PC-3 (cell line): Measurements from ENCODE around the gene CSTF2T. TPM values are rescaled to one million over a fixed set of nuclear protein-coding genes. Genes with fewer than 3 reads are reported as not detected.
A peak's percentile ranks its signal among the peaks of the same experiment; 100 is the strongest.

Experiments
- ATAC-seq: fragments of 200-7000 bp; cut with Tn5 transposase; 2 replicates; pipeline ENCODE4 v1.9.1; 2020; ENCODE audit warnings: mild to moderate bottlenecking, moderate library complexity
- BruUV-seq: library from RNA; stranded (reverse); fragments of 400-500 nt; replicated peaks from 2 replicates; lab custom pipeline; 2021; lab: Mats Ljungman, UMichigan
- CTCF ChIA-PET: fragments of 300-600 bp; sonication (Branson Sonifier 250); formaldehyde crosslinking; loops from one replicate; lab custom pipeline; 2022; ENCODE audit warnings: antibody characterized with exemption; lab: Charles Lee
- POLR2A ChIA-PET: fragments of 300-600 bp; sonication (Branson Sonifier 250); formaldehyde crosslinking; loops from one replicate; lab custom pipeline; 2022; ENCODE audit warnings: antibody characterized with exemption; ENCODE audit not compliant: unreplicated experiment; lab: Charles Lee
- DNase-seq: peaks from one replicate; pipeline ENCODE4 v3.0.0-alpha.2; 2015
- H2AFZ ChIP-seq: fragments of 300-600 bp; sonication (generic); 2 replicates; pipeline ENCODE4 v1.6.0; 2016; ENCODE audit warnings: antibody characterized with exemption, low read length
- H3F3A ChIP-seq: fragments of 300-600 bp; sonication (generic); one replicate; pipeline ENCODE4 v1.6.0; 2017; ENCODE audit warnings: antibody characterized with exemption, low read length, control low read depth, mild to moderate bottlenecking; ENCODE audit not compliant: unreplicated experiment
- H3K27ac ChIP-seq: fragments of 300-600 bp; sonication (generic); 2 replicates; pipeline ENCODE4 v1.5.1; 2016; ENCODE audit warnings: mild to moderate bottlenecking, low read length
- H3K27me3 ChIP-seq: fragments of 300-600 bp; sonication (generic); 2 replicates; pipeline ENCODE4 v1.6.1; 2016; ENCODE audit warnings: low read length, mixed read lengths
- H3K36me3 ChIP-seq: fragments of 300-600 bp; sonication (generic); 2 replicates; pipeline ENCODE4 v1.6.1; 2016; ENCODE audit warnings: low read depth, mixed run types, low read length, mixed read lengths
- H3K4me1 ChIP-seq: fragments of 300-600 bp; sonication (generic); 2 replicates; pipeline ENCODE4 v1.5.1; 2016; ENCODE audit warnings: low read length; ENCODE audit not compliant: insufficient read depth
- H3K4me2 ChIP-seq: fragments of 300-600 bp; sonication (generic); 2 replicates; pipeline ENCODE4 v1.6.0; 2016; ENCODE audit warnings: low read length
- H3K4me3 ChIP-seq: fragments of 300-600 bp; sonication (generic); 2 replicates; pipeline ENCODE4 v1.5.1; 2016; ENCODE audit warnings: mild to moderate bottlenecking, low read length, mixed read lengths
- H3K79me2 ChIP-seq: fragments of 300-600 bp; sonication (generic); 2 replicates; pipeline ENCODE4 v1.6.1; 2017; ENCODE audit warnings: low read length, mixed read lengths
- H3K9ac ChIP-seq: fragments of 300-600 bp; sonication (generic); 2 replicates; pipeline ENCODE4 v1.6.0; 2016; ENCODE audit warnings: mild to moderate bottlenecking, low read length
- H3K9me2 ChIP-seq: fragments of 300-600 bp; sonication (generic); replicated peaks from 2 replicates; pipeline ENCODE4 v1.6.1; 2016; ENCODE audit warnings: mixed run types, low read length, mixed read lengths
- H3K9me3 ChIP-seq: fragments of 300-600 bp; sonication (generic); 2 replicates; pipeline ENCODE4 v1.6.1; 2016; ENCODE audit warnings: low read length, mixed read lengths
- H4K20me1 ChIP-seq: fragments of 300-600 bp; sonication (generic); 2 replicates; pipeline ENCODE4 v1.6.1; 2016; ENCODE audit warnings: low read length, mixed read lengths
- EZH2 ChIP-seq: fragments of 300-600 bp; sonication (generic); IDR thresholded peaks from one replicate; pipeline ENCODE4 v1.6.1; 2017; ENCODE audit warnings: antibody characterized with exemption, mild to moderate bottlenecking, low read length; ENCODE audit not compliant: unreplicated experiment
- EZH2phosphoT487 ChIP-seq: fragments of 300-600 bp; sonication (generic); IDR thresholded peaks from 2 replicates; pipeline ENCODE4 v1.6.1; 2018; ENCODE audit warnings: mild to moderate bottlenecking, antibody characterized with exemption, low read length, borderline replicate concordance
- intact Hi-C: fragments of 100-400 bp; cut with micrococcal nuclease; formaldehyde crosslinking; loops from 2 replicates; pipeline ENCODE4 v1.9.0; 2023
- total RNA-seq: library from RNA; depleted of rRNA; stranded (reverse); fragments of >200 nt; gene quantifications from 2 replicates; pipeline ENCODE4 v1.2.3, GENCODE V29; 2014
- TF ChIP-seq, protein P1 (sequence below): fragments of 300-600 bp; sonication (generic); conservative IDR thresholded peaks from 2 replicates; pipeline ENCODE4 v1.5.1; 2017; ENCODE audit warnings: antibody characterized with exemption, low read depth, mild to moderate bottlenecking, low read length

CSTF2T gene
- total RNA-seq, 1 experiment from 2014 or later: 45.2 TPM

DNA sequence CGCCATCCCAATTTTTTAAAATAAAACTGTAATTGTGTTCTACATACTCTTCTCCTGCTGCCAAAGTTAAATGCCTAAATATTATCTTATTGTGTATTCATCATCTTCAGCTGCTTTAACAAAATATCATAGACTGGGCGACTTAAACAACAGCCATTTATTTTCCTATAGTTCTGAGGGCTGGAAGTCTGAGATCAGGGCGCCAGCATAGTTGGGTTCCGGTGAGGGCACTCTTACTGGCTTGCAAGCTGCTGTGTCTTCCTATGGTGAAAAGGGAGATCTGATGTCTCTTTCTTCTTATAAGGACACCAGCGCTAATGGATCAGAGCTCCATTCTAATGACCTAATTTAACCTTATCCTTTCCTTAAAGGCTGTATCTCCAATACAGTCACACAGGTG, 30.4 kb downstream of the CSTF2T start:
- CTCF ChIA-PET: no interaction called here

DNA sequence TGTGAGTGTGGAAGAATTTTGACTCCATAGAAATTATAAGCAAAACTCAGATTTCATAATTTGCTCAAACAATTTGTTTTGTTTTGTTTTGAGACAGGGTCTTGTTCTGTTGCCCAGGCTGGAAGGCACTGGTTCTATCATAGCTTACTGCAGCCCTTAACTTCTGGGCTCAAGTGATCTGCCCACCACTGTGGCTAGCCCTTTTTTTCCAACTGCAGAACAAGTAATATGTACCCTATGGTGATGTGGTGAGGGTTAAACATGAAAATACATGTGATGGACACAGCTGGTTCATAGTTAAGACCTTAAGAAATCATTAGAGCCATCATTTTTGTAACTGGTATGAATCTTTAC, 31.1 kb downstream of the CSTF2T start:
- DNase-seq: no peak
- H3K4me3 ChIP-seq: no peak overlapping the region
- no peak for TF ChIP-seq EZH2phosphoT487
- TF ChIP-seq, protein P1, sequence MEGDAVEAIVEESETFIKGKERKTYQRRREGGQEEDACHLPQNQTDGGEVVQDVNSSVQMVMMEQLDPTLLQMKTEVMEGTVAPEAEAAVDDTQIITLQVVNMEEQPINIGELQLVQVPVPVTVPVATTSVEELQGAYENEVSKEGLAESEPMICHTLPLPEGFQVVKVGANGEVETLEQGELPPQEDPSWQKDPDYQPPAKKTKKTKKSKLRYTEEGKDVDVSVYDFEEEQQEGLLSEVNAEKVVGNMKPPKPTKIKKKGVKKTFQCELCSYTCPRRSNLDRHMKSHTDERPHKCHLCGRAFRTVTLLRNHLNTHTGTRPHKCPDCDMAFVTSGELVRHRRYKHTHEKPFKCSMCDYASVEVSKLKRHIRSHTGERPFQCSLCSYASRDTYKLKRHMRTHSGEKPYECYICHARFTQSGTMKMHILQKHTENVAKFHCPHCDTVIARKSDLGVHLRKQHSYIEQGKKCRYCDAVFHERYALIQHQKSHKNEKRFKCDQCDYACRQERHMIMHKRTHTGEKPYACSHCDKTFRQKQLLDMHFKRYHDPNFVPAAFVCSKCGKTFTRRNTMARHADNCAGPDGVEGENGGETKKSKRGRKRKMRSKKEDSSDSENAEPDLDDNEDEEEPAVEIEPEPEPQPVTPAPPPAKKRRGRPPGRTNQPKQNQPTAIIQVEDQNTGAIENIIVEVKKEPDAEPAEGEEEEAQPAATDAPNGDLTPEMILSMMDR: no peak
- no peak for TF ChIP-seq EZH2
- no peaks in the 10 kb centered on the region for H4K20me1 ChIP-seq
- no TSS peak for BruUV-seq
- peak; percentile 53 for ATAC-seq
- H3F3A ChIP-seq: no peaks in the 10 kb centered on the region
- H3K36me3 ChIP-seq: no peaks in the 10 kb centered on the region
- H2AFZ ChIP-seq: no peak overlapping the region
- 0 out of 2 replicates have a peak, but pooled peaks cover 3% of the 10 kb centered on the region for H3K9me3 ChIP-seq
- H3K4me1 ChIP-seq: peaks cover 13% of the 10 kb centered on the region
- H3K9ac ChIP-seq: no peak overlapping the region
- peak overlapping the region; percentile 4; the same call in 1 of the 2 replicates for H3K4me2 ChIP-seq
- no peaks in the 10 kb centered on the region for H3K79me2 ChIP-seq
- CTCF ChIA-PET: no interaction called here
- 0 out of 2 replicates have a peak, but pooled peaks cover 4% of the 10 kb centered on the region for H3K9me2 ChIP-seq
- no peaks in the 10 kb centered on the region for H3K27me3 ChIP-seq
- intact Hi-C loops: loop anchor here (2.0 kb wide), 1 partner anchor 18 kb away; no protein-coding TSS in a partner anchor
- POLR2A ChIA-PET: interaction anchor here (0.6 kb wide), 1 partner anchor 14 kb away, joined by 4 read pairs; no protein-coding TSS in a partner anchor
- H3K27ac ChIP-seq: no peak overlapping the region

More for the DNA sequence above, 30.4 kb downstream of the CSTF2T start:
- H2AFZ ChIP-seq: no peak overlapping the region
- BruUV-seq: no TSS peak
- ATAC-seq: no peak
- no peak for DNase-seq
- 0 out of 2 replicates have a peak, but pooled peaks cover 3% of the 10 kb centered on the region for H3K9me3 ChIP-seq
- no peaks in the 10 kb centered on the region for H3K36me3 ChIP-seq
- no peak overlapping the region for H3K27ac ChIP-seq
- no peaks in the 10 kb centered on the region for H3F3A ChIP-seq
- peaks cover 13% of the 10 kb centered on the region for H3K4me1 ChIP-seq
- no peaks in the 10 kb centered on the region for H4K20me1 ChIP-seq
- POLR2A ChIA-PET: interaction anchor here (0.6 kb wide), 1 partner anchor 930 kb away, joined by 4 read pairs; the partner anchor contains the start of gene ASAH2B
- no peak overlapping the region for H3K9ac ChIP-seq
- no peak overlapping the region for H3K4me3 ChIP-seq
- H3K4me2 ChIP-seq: no peak overlapping the region
- no peaks in the 10 kb centered on the region for H3K79me2 ChIP-seq
- H3K9me2 ChIP-seq: 0 out of 2 replicates have a peak, but pooled peaks cover 4% of the 10 kb centered on the region
- intact Hi-C loops: loop anchor here (2.0 kb wide), 1 partner anchor 18 kb away; no protein-coding TSS in a partner anchor
- TF ChIP-seq EZH2phosphoT487: no peak
- no peak for TF ChIP-seq EZH2
- H3K27me3 ChIP-seq: no peaks in the 10 kb centered on the region

DNA sequence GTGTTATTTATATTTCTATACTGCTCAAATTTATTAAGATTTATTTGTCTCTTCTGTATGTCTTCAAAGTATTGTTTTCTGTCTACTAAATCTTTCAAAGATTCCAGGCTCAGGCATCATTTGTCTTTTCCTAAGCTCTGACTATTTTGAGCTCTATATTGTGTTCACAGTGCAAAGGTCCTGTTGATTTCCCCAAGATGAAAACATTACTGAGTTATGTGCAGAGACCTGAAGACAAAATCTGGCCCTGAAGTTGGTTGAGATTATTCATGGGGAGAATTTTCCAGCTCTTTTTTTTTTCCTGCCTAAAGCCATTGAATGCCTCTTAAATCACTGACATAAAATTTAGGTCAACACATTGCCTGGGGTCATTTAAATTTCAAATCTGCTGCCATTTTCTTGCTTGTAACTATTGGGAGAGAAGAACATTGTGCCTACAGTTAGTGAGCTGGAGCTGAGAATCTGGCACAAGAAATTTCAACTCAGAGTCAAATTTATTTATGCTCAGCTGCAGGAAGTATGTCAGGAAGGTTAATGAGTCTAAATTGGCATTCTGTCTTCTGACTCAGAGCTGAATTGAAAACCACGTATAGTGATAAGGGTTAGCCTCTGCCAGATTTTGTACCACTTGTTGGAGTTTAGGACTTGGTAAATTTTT, 31.6 kb downstream of the CSTF2T start:
- Histone ChIP-seq H3K27me3 (no peaks in the 10 kb centered on the region), H3K4me1 (peaks cover 13% of the 10 kb centered on the region), H3K9ac (no peak overlapping the region), H4K20me1 (no peaks in the 10 kb centered on the region), H3K4me3 (no peak overlapping the region), H3K27ac (no peak overlapping the region), H2AFZ (no peak overlapping the region), H3K9me2 (0 out of 2 replicates have a peak, but pooled peaks cover 4% of the 10 kb centered on the region), H3K4me2 (peak overlapping the region; percentile 4), H3K36me3 (no peaks in the 10 kb centered on the region), H3K79me2 (no peaks in the 10 kb centered on the region), H3K9me3 (0 out of 2 replicates have a peak, but pooled peaks cover 3% of the 10 kb centered on the region), H3F3A (no peaks in the 10 kb centered on the region)
- ATAC-seq (peak; percentile 99), DNase-seq (peak; percentile 91)
- CTCF ChIA-PET: interaction anchor here (0.6 to 0.8 kb wide), 2 partner anchors 41 to 674 kb away, joined by 4 to 7 read pairs; no protein-coding TSS in a partner anchor
- TF ChIP-seq, protein P1: no peak
- TF ChIP-seq EZH2phosphoT487 (no peak), EZH2 (no peak)
- no TSS peak for BruUV-seq
- intact Hi-C loops: loop anchor here (2.0 kb wide), 1 partner anchor 17 kb away; no protein-coding TSS in a partner anchor
- POLR2A ChIA-PET: interaction anchor here (0.6 kb wide), 2 partner anchors 14 to 137 kb away, joined by 3 to 4 read pairs; no protein-coding TSS in a partner anchor
